Hematopoietic multipotent progenitor cell treated with erythropoietin and hydrocortisone succinate and interleukin-3 and kit ligand, for 15 days (in vitro differentiated cells): ENCODE data around the gene ZBTB48.
A peak's percentile ranks its signal among the peaks of the same experiment; 100 is the strongest.

ENCODE experiments used
- DNase-seq: peaks from one replicate; pipeline ENCODE4 v3.0.0-alpha.2; 2015; ENCODE audit warnings: low spot score

Gene ZBTB48

GRCh38 chr1:6614019-6614928 is 34.5 kb downstream of the ZBTB48 start:
- no peak for DNase-seq

- no peak for DNase-seq
Observed at GRCh38 chr1:6614929-6615785, 35.4 kb downstream of the ZBTB48 start.

- DNase-seq = no peak
Observed at GRCh38 chr1:6619045-6619444, 39.3 kb downstream of the ZBTB48 start.

- no peak for DNase-seq
Observed at GRCh38 chr1:6621429-6622391, 41.9 kb downstream of the ZBTB48 start.

- DNase-seq = no peak
Observed at GRCh38 chr1:6622396-6623152, 42.8 kb downstream of the ZBTB48 start.

- no peak for DNase-seq
Observed at GRCh38 chr1:6623269-6623965, 43.6 kb downstream of the ZBTB48 start.

- peak; percentile 88 for DNase-seq
Observed at GRCh38 chr1:6624710-6625583, 45.2 kb downstream of the ZBTB48 start, which contains the start of gene THAP3. Gene THAP3 (plus strand): TSS chr1:6624868. CDS start chr1:6625219, 351 bp downstream.

GRCh38 chr1:6625584-6626149 is 45.9 kb downstream of the ZBTB48 start:
- DNase-seq = peak; percentile 33

- DNase-seq = no peak
Observed at GRCh38 chr1:6627031-6627430, 47.2 kb downstream of the ZBTB48 start.

- DNase-seq = no peak
Observed at GRCh38 chr1:6627841-6628545, 48.2 kb downstream of the ZBTB48 start.

GRCh38 chr1:6628971-6629479 is 49.2 kb downstream of the ZBTB48 start:
- DNase-seq = no peak

GRCh38 chr1:6630027-6630426 is 50.2 kb downstream of the ZBTB48 start:
- DNase-seq = no peak

GRCh38 chr1:6631058-6631457 is 51.3 kb downstream of the ZBTB48 start:
- DNase-seq = no peak

- DNase-seq = no peak
Observed at GRCh38 chr1:6632588-6633514, 53.1 kb downstream of the ZBTB48 start.

GRCh38 chr1:6634371-6635052 is 54.7 kb downstream of the ZBTB48 start:
- peak; percentile 69 for DNase-seq

- DNase-seq = no peak
Observed at GRCh38 chr1:6635161-6635909, 55.5 kb downstream of the ZBTB48 start.
